GM19328 (cell line): Measurements from ENCODE around the gene TMEM150A.
"Not testable (repeated sequence)": the region's sequence is repeated elsewhere in the genome, so short reads cannot be mapped to it uniquely, and the experiment has no call there.

Source experiments
- ATAC-seq: cut with Tn5 transposase; IDR thresholded peaks from one replicate; pipeline ENCODE4 v1.9.1; 2021; ENCODE audit warnings: mild to moderate bottlenecking, moderate library complexity; ENCODE audit not compliant: unreplicated experiment

TMEM150A gene

DNA sequence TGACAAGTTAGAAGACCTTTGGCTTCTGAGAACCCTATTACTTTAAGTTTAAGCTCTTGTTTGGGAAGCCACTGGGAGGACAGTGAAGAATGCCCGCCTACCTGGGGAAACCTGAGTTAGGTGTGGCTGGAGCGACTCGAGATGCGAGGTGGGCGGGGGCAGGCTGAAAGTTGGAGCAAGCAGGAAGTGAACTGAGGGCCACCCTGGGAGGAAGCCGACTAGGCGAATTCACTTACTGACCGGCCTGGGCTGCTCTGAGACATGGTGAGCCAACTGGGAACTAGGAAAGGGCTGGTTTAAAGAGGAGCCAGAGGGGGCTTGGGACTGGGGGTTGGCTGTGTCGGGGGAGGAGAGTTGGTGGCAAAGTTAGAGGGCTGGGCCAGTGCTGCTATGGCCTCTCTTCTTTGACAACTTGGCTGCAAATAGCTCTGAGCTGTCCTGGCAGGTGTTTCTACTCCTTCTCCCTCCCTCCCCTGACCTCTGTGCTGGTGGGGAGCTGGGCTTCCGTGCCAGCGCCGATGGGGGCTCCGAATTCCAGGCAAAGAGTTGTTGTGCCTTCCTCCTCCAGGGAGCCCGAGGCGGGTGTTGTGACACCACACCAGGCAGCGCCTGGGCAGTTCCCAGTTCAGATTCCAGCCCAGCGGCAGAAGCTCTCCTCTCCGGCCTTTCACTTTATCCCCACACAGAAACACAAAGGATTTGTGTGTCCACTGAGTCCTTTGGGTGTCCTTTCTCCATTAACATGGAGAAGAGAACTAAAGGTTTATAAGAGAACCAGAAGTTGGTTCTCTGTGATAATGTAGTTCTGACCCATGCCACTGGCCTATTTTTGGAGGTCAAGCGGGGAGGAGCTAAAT, 24.9 kb downstream of the TMEM150A start, which contains the start of gene VAMP8:
TSS of gene VAMP8 (plus strand) at position 201 of the 857 bp plus-strand sequence. CDS start at position 262, 61 bp downstream.
- ATAC-seq, result peak; percentile 55

DNA sequence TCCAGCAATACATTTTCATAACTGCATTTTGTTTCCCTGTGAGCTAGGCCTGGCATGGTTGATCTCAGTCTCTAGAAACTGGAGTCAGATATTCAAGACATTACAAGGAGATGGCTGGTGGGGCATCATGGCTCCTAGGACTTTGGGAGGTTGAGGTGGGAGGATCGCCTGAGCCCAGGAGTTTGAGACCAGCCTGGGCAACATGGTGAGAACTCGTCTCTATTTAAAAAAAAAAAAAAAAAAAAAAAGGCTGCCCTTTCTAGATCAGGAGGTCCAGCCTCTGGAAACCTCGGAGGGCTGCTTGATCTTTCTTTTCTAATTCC, 25.5 kb downstream of the TMEM150A start:
- ATAC-seq, result no peak

DNA sequence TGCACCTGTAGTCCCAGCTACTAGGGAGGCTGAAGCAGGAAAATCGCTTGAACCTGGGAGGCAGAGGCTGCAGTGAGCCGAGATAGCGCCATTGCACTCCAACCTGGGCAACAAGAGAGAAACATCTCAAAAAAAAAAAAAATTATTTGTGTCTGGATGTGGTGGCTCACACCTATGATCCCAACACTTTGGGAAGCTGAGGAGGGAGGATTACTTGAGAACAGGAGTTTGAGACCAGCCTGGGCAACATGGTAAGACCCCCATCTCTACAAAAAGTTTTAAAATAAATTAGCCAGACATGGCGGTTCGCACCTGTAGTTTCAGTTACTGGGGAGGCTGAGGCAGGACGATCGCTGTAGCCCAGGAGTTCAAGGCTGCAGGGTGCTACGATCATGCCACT, 26.8 kb downstream of the TMEM150A start:
- ATAC-seq, result no peak

DNA sequence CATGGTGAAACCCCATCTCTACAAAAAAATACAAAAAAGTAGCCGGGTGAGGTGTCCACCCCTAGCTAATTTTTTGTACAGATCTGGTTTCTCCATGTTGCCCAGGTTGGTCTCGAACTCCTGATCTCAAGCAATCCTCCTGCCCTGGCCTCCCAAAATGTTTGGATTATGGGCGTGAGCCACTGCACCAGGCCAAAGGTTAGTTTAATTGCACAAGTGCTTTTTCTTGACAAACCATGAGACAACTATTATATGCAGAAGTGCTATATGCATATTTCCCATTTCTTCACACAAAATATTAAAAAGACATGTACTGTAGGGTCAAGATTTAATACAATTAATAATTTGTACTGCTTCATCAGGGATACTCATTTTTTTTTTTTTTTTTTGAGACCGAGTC, 36.2 kb downstream of the TMEM150A start:
- no peak for ATAC-seq

DNA sequence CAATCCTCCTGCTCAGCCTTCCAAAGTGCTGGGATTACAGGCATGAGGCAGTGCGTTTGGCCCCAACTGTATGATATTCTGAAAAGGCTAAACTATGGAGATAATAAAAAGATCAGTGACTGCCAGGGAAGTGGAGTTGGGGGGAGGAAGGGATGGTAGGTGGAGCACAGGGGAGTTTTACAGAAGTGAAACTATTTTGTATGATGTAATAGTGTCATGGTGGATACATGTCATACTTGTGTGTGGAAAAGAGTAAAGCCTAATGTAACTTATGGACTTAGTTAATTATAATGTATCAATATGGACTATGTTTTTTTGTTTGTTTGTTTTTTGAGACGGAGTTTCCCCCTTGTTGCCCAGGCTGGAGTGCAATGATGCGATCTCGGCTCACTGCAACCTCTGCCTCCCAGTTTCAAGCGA, 38.3 kb downstream of the TMEM150A start:
- no peak for ATAC-seq

DNA sequence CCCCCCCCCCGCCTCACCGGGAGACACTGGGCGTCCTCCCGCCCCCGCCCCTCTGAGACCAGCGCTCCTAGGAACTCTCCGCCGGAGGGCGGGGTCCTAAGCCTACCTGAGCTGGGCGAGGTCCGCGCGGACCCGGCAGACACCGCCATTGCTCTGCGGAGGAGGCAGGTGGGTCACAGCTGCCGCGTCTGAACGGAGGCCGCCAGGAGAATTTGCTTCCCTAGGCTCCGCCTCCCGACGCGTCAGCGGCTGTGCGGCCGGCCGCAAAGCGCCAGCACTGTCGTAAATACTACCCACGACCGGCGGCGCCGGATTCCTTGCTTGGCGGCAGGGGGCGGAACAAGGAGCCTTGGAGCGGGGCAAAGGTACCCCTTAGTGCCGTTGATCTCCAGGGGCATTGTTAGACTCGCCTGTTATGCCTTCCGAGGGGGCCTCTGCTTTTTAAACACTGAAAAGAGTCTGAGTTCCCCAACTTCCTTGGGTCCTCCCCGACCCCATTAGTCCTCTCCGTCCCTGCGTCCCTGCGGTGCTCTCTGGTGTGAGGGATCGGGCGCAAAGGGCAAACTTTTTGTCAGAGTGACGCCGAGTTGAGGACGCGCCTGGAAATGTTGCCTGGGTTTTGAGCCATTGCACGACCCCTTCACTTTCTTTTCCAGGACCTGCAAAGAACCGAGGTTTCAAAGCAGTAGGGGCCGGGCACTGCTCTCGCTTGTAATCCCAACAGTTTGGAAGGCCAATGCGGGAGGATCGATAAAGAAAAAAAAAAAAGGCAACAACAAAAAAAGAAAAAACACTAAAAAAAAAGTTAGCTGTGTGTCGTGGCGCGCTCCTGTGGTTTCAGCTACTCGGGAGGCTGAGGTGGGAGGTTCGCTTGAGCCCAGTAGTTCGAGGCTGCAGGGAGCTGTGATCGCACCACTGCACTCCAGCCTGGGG, 41.0 kb downstream of the TMEM150A start, which contains the start of gene GGCX:
TSS of gene GGCX (minus strand) at position 214 of the 933 bp plus-strand sequence. CDS start at position 149, 65 bp downstream.
- ATAC-seq, result peak; percentile 90

DNA sequence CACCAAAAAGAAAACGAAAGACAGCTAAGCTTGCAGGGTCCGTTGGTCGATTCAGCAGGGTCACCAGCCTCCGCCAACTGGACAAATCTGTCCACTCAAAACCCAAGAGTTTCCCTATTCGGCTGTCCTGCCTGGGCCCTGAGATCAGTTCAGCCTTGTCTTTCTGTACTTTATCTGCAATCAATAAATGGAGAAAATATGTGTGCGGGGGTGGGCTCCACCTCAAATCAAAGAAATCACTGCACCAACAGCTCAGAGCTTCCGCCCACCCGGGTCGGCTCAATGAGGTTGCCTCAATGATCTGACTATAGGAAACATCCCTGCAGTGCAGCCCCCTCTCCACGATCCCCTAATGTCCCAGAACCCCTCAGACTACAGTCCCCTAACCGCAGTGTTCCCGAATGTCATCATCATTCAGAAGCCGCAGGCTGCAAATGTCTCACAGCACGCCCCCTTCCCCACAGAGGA, 41.7 kb downstream of the TMEM150A start:
- ATAC-seq, result no peak

DNA sequence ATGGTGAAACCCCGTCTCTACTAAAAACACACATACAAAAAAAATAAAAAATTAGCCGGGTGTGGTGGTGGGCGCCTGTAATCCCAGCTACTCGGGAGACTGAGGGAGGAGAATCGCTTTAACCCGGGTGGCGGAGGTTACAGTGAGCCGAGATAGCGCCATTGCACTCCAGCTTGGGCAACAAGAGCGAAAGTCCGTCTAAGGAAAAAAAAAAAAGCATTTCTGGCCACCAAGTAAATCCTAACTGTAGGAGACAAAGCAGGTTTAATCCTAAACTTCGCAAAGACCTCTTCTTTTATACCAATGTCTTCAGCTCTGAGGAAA, 42.1 kb downstream of the TMEM150A start:
- not testable (repeated sequence) for ATAC-seq

DNA sequence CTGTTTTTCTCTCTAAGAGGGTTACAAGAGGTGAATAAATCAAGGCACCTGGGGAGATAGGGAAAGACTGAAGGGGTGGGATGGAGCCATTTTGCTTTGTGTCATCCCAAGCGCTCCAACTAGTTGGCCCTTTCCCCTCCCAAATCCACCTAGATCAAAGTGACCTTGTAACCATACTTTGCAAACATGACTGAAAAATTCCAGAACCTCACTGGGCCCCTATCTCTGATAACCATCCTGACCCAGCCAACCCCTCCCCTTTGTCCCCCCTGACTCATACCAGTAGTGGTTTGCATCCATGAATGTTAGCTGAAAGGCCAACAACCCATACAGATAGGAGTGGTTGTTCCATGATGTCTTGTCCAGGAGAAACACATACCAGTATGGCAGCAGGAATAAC, 44.3 kb downstream of the TMEM150A start:
- no peak for ATAC-seq

DNA sequence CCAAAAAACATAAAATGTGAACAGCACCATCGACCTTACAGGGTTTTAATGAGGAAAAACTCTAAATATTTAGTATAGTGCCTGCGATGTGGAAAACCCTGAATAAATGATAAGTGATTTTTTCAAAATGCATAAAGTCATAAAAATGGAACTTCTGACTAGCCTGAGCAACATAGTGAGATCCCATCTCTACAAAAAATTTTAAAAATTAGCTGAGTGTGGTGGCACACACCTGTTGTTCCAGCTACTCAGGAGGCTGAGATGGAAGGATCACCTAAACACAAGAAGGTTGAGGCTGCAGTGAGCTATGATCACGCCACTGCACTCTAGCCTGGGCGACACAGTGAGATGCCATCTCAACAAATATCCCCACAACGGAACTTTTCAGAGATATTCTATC, 45.4 kb downstream of the TMEM150A start:
- no peak for ATAC-seq

DNA sequence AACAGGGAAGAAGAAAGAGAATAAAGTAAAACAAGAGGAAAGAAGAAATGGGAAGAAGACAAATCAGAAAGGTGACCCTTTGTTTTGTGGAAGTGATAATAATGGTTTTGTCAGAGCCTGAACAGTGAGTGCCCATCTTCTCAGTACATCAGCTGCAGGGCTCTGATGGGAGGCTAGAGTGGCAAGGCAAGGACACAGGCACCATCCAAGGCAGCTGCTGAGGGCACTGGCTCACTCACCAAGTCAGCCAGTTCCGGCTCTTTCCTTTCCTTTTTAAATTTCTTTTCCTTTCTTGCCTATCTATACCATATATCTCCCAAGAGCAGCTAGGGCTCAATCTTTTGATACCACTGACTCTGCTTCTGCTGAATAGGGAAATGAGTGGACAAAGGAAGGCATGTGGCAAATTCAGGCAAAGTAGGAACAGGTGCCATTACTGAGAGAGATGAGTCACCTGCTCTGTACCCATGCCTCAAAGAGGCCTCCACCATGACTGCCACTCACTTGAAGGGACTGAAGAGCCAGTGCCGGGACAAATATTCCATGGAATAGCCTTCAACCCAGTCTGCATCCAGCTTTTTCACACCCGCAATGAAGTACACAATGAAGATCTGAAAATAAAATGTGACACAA, 47.4 kb downstream of the TMEM150A start:
- ATAC-seq, result no peak

DNA sequence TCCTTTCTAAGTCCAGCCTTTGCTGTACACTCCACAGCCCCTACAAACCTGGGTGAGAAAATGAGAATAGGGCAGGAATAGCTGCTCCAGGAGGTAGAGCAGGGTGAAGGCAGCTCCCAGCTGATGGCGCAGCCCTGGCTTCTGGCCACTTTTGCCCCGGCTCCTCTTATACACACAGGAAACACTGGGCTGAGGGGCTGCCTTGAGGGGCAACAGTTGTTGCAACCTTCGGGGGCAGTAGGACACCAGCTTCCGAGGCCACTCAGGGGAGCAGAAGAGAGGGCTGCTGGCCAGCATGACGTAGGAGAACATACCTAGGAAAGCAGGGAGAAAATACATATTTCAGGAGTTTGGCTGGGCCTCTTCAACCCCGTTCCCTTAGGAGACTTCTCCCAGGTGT, 49.3 kb downstream of the TMEM150A start:
- no peak for ATAC-seq

DNA sequence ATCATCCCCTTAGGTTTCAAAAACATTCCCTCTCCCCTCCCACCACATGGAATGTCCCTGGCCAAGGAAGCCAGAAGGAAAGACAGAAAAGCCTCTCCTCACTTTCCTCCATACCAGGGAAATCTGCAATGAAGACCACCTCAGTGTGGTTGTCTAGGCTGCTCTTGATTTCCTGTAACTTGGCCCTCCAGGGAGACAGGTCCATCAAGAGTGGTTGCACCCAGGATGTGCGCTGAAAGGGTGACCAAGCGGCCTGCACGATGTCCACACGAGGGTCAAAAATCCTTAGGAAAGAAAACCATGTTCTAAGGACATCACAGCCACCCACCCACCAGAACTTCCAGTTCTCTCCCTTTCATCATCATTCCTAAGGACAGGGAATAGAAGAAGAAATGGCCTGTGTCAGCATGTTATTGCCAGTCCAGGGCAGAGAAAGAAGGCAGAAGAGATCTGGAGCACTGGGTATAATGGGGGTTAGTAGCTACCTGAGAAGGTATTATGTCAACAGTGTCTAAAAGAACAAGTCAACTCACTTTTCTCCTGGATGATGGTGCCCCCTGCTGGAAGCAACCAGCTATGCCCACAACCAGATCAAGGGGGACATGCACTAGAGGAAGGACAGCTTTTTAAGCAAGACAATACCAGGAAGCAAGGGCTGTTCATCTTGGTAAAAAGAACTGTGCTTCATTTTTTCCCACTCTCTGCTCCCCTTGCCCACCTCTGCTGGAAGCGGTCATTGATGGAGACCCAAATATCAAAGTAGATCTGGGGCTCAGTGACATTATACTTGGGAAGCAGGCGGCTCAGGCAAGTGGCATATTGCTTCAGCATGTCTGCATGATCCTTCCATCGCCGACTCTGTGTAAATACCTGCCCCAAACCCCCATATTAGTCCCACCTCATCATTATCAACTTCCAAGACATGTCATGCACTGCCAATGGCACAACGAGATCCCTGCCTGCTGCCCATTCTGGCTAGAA, 50.5 kb downstream of the TMEM150A start:
- peak; percentile 61 for ATAC-seq

DNA sequence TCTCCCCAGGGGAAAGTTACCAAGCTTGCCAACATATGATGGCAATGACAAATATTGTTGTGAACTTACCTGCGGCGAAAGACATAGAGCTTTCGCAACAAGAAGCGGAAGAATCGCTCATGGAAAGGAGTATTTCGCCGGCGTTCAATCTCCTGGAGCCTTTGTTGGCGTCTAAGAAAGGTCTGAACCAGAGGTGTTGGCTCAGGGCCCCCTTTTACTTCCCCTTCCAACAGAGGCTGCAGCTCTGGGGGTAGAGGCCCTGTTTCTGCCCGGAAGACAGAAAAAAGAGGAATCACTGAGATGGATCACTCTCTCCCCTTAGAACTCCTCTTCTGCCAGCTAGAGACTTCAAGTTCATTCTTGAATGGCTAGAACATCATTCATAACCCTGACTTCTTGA, 52.0 kb downstream of the TMEM150A start:
- ATAC-seq, result no peak

DNA sequence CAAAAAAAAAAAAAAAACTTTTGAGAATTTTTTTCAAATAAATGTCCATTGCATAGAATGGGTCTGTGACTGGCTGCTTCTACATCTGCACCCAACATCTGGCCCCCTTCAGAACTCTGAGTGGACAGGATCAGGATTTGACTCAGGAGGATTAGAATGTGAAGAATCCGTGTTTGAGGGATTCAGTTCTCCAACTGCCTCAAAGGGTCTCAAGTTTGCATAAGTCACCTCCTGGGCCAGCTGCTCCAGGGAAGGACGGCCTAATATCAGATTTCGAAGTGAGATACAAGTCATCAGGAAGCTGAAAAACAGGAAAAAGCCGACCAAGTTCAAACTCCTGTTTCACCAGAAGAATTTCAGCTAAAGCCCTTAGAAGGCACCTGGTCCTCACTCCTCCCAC, 52.7 kb downstream of the TMEM150A start:
- ATAC-seq, result no peak

DNA sequence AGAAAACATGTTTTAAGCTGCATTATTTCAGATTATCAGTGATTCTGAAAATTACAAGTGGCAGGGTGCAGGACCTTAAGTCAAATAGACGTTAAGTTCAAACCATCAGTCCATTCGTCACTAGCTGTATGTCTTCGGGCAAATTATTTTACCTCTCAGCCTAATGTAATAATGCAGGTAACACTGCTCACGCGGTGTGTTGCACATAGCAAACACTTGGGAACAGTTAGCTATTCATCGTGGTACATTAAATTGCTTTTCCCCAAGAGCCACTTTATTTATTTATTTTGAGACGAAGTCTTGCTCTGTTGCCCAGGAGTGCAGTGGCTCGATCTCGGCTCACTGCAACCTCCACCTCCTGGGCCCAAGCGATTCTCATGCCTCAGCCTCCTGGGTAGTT, 53.4 kb downstream of the TMEM150A start:
- ATAC-seq, result no peak

DNA sequence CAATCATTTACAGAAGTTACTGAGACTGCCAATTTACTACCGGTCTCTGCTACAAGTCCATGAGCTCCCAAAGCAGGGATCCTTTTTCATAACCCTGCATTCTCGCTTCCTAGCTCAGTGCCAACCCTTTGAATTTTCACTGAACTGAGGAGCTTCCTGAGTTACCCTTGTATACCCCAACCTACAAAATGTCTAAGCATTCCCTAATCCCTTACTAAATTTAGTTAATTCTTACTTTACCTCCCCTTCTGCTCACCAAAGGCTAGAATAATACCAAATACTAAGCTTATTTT, 53.9 kb downstream of the TMEM150A start:
- no peak for ATAC-seq
